Measurements from ENCODE around the gene AHDC1.

AHDC1 gene

DNA sequence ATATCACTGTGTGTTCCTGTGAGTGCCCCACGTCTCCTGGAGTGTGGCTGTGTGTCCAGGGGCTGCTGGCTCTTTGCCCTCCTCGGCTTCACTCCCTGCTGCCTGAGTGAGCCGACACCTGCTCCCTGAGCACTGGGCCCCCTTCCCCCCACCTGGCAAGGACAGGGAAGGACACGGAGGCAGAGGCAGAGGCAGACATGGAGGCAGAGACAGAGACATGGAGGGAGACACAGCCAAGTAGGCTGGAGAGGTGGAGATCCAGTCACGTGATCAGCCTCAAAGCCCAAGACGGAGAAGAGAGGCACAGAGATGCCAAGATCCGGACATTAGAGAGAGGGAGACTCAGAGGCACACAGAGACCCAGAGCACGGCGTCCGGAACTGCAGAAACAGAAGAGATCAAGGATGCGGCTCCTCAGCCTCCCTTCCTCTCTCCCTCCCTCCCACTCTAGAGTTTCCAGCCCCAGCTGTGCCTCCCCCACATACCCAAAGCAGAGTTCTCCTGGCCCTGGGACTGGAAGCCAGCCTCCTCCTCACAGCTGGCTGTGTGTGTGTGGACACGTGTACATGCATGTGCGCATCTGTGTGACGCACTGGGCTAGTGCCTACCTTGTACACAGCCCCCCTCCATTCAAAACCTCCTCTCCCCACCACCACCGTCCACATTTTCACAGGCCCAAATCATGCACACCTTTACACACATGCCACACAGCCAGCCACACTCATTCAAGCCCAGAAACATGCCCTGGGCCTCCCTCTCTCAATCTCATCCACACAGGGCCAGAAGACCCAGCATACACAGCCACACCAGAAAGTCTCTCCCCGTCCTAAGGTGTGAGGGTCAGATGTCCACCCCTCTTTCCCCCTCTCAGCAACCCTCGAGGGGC is 74.9 kb downstream of the AHDC1 start:
- peak; percentile 43 for DNase-seq (ENCODE audit: low spot score)

DNA sequence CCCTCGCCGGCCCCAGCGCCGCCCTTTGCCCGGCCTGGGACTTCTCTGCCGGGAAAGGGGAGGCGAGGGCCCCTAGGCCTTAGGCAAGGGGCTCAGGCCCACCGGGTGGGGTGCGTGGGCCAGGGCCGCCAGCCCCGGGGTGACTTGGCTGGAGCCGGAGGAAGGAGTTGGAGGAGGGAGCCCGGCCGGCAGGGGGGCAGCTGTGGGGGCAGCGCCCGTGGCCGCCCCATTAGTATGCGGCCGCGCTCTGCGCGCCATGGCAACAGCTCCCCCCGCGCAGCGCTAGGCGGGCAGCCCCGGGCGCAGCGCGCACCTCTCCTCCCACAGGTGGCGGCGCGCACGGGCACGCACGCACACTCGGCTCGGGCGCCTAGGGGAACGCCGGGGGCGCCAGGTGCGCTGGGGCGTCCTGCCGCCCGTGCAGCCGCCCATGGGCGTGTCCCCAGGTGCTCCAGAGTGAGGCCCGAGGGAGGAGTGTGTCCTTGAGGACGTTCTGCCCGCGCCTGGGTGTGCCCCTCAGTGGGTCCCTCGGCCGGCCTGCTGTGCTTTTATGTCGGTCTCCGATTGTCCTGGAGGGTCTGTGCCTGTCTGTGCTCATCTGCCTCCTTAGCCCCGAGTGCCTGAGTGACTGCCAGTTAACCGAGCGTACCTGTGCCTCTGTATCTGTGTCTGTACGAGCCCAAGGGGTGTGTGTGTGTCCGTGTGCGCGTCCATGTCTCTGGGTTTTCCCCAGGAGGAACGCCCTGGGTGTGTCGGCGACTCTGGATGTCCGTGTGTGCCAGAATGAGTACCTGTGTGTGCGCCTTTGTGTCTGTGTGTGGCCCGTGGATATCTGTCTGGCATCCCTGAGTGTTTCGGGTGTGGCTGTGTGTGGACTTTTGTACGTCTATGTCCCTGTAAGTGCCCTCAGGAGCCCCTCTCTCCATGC is 75.8 kb downstream of the AHDC1 start:
- peak; percentile 84 for DNase-seq (ENCODE audit: low spot score)

DNA sequence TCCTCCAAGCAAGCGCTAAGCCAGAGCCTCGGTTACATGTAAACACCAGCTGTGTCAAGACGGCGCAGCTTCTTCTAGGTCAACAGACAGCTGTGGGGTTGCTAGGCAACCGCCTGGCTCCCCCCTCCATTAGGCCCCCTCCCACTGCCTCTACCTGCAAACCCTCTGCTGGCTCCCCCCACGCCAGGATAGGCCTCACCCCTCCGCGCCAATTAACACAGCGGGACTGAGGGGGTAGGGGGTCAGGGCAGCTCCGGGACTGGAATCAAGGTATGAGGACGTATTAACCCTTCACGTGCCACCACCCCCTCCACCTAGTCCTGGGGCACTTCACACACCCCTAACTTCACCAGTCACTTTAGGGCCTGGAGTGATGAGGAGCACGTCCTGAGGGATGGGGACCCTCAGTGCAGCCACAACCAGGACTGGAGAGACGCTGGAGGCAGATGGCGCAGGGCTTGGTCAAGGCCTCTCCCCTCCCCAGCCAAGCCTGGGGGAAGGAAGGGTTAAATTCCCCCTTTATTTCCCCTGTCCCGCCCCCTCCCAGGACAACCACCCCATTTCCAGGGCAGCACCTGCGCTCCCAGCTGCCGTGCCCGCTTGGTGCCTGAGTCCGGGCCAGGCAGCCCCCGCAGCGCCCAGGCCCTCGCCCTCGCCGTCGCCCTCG is 76.6 kb downstream of the AHDC1 start:
- peak; percentile 96 for DNase-seq (ENCODE audit: low spot score)

DNA sequence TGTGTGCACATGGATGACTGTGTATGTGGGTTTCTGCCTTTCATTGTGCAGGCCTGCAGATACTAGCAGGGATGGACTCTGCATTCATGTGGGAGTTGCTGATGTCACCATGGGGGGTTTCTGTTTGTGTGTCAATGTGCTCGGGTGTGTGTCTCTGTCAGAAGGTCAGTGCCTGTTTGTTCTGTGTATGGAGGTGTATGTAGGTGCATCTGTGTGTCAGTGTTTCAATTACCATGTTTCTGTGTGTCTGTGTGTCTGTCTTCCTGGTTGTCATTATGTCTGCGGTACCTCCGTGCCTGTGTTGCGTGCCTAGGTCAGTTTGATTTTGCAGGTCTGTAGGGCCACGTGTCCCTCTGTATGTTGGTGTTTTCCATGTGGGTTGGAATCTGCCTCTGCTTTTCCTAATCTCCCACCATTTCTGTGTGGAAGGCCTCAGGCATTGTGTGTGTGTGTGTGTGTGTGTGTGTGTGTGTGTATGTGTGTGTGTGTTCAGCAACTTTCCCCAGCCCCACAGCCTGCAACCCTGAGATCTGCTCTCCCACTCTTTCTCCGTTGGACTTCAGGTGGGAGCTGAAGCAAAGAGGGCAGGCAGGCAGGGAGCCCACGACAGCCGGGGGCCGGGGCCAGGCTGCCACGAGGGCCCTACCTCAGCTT is 77.2 kb downstream of the AHDC1 start:
- DNase-seq (ENCODE audit: low spot score): peak; percentile 69

DNA sequence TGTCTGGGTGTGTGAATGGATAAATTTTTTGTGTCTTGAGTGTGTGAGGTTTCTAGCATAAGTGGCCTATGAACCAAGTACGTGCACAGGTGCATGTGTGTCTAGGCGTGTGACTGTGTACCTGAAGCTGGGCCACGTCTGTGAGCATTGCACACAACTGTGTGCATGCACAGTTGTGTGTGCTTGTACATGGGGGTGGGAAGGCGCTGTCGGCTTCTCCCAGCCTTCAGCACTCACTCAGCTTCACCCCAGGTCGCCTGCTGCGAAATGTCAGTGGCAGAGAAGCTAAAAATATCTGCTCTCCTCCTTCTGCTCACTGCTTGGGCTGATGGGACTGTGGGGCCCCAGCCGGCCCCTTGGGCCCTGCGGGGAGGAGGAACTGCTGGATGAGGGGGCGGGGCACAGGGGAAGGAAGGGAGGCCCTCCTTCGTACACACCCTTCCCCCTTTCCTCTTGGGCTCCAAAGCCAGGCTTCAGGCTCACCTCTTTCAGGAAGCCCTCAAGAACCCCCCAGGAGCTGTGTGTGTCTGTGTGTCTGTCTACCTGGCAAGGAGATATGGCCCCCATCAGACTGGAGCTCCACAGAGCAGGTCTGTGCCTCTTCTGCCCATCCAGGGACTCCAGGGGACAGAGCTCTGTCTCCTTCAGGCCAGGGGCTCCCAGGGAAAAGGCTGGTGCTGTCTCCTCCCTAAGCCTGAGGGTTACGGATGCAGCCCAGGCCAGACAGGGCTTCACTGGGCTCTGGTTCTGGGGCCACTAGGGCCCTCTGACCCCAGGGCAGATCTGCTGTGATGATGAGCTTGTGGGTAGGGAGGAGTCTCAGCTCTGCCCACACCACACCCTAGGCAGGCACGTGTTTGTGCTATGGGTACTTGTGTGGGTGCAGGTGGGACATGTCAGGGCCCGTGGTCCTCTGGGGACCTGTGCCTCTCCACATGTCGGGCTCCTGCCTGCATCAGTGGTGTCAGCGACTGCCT is 78.4 kb downstream of the AHDC1 start:
- peak; percentile 93 for DNase-seq (ENCODE audit: low spot score)

DNA sequence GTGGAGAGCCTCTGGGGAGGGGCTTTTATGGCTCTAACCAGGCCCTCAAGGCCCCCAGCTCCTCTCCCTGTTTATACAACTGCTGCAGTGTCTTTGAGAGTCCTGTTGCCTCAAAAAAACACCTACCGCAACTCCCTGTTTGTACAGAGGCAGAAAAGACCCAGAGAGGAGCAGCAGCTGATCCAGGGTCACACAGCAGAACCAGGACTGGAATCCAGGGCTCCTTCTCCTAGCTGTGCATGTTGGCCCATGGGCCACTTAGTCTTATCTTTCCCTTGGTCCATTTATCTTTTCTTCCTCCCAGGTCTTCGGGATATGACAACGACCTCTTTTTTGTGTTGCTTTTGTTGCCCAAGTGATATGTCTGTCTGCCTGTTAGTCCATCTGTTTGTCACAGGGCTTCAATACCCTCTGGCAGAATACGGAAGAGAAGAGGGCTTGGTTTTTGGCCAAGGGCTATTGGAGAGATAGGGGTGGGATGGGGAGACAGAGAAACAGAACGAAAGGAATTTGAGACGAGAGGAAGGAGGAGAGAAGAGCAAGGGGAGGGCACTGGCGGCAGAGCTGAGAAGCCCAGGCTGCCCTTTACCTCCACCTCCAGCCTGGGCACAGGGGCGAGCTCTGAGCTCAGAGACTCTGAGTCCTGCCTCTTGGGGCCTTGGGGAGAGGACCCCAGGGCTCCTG is 80.5 kb downstream of the AHDC1 start:
- DNase-seq (ENCODE audit: low spot score): no peak

DNA sequence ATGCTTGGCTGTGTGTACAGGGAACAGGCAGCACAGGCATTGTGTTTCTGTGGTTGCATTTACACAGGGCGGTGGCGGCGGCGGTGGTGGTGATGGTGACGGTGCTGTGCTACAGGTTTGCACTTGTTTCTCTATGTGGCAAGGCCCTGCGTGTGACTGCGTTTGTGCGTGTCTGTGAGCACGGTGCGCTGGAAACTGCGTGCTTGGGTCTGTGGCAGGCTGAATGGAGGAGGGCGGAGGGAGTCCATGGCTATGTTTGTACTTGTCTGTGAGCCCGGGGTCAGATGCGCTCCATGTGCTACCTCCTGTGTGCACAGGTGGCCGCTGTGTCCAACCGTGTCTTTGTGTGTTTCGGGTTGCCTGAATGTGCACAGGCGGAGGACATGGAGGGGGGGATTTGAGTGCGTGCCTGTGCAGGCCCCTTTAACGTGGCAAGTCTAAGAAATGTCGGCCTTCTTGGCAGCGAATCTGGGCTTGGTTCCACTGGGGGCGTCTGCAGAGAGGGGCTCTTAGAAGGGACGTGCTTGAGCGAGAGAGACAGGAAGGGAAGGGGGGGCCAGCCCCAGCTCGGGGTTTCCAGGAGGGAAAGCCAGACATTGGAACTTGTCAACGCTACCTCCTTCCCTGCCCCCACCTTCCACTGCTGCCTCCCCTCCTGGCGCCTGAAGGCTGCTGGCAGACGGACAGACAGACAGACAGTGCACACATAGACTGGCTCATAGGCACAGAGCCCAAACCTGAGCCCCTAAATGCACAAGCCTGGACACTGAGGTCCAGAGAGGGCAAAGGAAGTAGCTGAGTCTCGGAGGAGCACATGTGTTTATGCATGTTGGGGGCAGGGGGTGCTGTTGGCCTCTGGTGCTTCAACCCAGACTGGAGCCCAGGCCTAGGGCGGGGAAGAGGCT is 81.3 kb downstream of the AHDC1 start:
- peak; percentile 61 for DNase-seq (ENCODE audit: low spot score)

DNA sequence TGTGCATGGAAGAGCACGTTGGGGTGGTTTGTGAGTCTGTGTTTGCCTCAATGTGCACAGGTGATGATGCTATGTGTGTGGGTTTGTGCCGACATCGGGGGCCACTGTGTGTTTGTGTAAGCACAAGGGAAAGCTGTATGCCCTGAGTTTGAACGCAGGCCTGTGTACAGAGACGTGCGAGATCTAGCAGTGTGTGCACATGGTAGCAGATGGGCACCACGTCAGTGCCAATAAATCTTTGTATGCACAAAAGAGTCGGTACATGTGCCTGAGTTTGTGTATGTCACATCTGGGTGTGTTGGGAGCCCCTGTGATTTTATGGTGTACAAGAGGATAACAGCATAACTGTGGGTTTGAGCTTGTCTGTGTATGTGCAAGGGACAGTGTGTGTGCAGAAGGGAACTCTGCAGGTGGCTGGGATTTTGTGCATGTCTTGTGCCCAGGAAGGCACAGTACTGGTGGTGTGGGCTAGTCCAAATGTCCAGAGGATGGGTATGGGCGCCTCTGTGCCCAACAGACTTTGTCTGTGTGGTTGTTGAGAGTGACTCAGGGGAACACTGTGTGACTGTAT is 82.0 kb downstream of the AHDC1 start:
- no peak for DNase-seq (ENCODE audit: low spot score)

DNA sequence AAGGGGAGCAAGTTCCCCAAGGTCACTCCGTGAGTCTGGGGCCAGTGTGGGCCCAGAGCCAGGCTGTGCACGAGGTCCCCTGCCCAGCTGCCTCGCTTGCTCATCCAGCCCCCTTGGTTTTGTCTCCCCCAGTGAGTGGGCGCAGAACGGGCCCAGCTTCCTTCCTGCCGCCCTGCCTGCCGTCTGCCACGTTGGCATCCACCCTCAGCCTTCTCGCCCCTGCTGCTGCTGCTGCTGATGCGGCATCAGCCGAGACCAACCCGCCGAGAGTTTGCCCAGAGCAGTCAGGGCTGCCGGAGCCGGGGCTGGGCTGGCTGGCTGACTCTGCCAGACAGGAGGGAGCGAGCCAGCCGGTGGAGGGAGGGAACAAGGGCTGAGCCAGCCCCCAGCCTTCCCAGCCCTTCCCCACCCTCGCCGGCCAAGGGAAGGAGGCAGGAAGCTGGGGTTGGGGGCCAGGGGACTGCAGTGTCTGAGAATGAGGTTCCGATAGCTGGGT is 82.6 kb downstream of the AHDC1 start:
- no peak for DNase-seq (ENCODE audit: low spot score)

DNA sequence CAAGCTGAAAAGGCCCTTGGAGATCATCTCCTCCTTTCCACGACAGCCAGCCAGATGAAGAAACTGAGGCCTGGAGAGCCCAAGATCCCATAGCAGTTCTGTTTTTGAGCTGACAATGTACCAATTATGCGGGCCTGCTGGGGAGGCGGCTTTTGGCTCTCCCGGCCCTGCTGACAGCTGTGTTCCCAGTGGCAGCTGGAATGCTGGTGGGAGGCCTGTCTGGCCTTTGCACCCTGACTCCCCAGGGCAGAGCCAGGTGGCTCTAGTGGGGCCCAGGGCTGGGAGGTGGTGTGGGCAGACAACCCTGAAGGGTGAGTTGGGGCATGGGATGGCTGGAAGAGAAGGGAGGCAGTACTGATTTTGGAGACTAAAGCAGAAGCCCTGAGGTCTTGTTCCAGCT is 83.3 kb downstream of the AHDC1 start:
- DNase-seq (ENCODE audit: low spot score): no peak

DNA sequence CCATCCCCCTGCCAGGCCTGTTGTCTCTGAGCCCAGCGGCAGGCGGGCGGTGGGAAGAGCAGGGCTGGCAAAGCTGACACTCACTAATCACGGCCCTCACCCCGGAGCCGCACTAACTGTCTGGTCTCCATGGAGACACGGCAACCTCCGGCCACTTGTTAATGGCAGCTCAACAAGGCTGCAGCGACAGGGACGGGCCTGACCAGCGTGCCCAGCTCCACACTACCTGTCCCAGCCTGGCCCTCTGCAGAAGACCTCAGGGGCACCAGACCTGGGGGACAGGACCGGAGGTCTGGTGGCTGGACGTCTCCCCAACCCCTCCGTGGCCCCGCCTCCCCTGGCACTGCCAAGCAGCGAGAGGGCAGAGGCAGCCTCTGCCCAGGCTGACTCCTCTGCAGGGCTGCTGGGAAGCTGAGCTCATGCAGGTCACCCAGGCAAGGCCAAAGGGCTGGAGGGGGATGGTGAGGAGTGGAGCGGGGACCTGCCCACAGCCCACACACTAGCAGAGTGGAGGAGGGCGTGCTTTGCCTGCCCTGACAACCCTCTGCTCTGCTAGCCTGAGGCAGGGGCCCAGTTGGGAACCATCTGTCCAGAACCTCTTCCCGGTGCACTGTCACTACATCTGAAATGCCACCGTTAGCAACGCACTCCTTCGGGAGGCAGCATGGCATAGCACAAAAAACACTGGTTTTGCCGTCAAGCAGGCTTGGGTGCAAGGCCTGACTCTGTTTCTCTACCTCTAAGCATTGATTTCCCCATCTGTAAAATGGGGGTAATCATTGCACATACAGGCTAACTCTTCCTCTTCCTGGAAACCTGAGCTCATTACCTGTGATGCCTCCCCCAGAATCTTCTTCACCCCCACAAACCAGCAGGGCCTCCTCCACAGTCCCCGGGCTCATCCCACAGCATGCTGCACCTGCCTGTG is 84.3 kb downstream of the AHDC1 start:
- no peak for DNase-seq (ENCODE audit: low spot score)

DNA sequence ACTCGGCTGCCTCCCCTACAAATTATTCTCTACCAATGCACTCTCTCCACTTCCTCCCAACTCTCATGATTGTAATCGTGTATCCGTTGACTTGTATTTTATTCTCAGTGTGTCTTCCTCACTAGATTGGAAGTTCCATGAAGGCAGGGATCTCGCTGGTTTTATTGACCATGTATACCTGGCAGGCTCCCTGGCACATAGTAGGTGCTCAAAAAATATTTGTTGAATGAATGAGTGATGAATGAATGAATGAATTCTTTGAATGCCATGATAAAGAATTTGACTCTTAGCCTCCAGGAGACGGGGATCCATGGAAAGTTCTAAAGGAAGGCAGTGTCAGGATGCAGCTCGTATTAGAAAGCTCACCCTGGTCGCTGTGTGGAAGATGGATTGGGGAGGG is 85.1 kb downstream of the AHDC1 start:
- no peak for DNase-seq (ENCODE audit: low spot score)

DNA sequence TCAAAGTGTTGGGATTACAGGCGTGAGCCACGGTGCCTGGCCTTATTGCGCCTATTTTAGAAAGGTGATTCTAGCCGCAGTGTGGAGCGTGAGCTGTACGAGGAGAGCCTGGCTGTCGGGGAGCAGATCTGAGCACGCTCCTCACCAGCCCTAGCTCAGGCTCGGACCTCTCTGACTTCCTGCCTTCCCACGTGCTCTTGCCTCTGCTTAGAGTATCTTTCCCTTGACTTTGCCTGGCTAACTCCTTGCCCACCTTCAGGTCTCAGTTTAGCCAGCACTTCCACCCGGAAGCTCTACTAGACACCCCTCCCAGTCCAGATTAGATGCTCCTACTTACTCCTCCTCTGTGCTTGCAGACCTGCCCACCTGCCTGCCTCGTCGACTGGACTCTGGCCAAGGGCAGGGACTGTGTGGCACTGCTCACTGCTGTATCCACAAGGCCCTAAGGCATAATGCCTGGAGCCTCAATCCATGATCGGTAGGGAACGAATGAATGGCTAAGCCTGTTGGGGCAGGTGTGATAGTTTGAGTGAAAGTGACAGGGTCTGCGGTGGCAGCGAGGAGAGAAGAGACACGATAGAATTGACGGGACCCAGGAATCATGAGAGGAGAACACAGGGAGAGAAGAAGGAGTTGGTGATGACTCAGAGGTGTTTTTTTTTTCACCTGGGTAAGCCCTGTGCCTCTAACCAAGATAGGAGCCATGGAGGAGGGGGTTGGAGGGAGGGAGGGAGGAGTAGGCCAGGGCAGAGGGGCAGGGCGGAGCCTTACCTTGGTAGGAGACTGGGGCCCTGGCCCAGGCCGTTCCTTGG is 85.8 kb downstream of the AHDC1 start:
- DNase-seq (ENCODE audit: low spot score): no peak

DNA sequence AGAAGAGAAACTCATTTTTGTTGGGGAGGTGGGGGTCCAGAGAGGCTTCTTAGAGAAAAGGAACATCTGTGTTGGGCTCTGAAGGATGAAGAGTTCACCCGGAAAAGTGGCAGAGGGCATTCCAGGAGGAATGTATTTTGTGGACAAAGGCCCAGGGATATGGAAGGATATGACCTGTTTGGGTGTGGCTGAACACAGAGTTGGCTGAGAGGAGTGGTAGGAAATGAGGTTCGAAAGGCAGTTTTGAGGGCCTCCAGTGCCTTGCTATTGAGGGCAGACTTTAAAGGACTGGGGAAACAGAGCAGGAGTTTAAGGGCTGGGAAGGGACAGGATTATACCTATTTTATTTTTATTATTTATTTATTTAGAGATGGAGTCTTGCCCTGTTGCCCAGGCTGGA is 86.6 kb downstream of the AHDC1 start:
- DNase-seq (ENCODE audit: low spot score): no peak

DNA sequence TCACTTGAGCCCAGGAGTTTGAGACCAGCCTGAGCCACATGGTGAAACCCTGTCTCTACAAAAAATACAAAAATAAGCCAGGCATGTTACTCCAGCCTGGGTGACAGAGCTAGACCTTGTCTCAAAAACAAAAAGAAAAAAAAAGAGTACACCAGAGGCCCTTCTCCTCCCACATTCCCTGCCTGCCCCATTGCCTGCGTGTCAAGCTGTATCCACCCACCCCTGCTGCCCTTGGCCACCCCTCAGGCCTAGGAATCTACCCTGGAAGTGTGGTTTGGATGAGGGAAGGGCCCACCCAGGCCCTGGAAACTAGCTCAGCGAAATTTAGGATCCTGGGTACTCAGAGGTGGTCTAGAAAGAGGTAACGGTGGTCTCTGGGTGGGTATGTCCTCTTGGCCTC is 88.3 kb downstream of the AHDC1 start:
- no peak for DNase-seq (ENCODE audit: low spot score)

DNA sequence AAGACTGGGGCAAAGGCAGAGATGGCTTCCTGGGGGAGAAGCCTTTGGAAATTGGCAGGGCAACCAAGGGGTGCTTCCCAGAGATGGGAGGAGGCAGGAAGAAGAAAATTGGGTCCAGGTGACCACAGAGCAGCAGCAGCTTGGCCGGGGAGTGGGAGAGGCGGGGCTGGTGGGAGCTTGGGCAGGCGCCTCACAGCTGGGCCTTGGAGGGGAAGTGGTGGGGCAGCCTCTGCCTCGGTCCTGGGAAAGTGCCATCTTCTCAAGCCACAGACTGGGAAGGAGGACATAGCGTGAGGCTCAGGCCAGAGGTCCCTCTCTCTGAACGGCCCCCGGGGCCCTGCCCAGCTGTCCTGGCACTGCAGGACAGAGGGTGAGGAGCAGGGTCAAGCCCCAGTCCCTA is 90.0 kb downstream of the AHDC1 start:
- DNase-seq (ENCODE audit: low spot score): no peak

DNA sequence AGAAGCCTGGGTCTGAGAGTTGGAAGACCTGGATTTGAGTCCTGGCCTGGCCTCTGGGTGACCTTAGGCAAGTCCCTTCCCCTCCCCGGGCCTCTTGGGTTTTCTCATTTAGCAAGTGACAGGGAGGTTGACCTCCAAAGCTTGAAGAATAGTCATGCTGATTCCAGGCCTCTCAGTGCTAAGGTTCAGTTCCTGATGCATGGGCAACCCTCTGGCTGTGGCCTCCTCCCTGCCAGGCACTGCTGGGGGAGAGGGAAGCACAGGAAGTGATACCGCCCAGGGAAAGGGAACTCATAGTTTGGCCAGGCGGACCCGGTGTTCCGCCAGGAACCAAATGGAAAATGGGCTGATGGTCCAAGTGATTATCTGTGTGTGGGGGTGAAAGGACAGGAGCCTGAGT is 90.4 kb downstream of the AHDC1 start:
- no peak for DNase-seq (ENCODE audit: low spot score)
